Uterus (tissue), 4 donors: ENCODE data around the gene KATNIP. TPM values are rescaled to one million over a fixed set of nuclear protein-coding genes. Genes with fewer than 3 reads are reported as not detected.

ENCODE experiments used
- DNase-seq, 2 donors: peaks; one replicate each; pipeline ENCODE4 v3.0.0-alpha.2; 2019 to 2020
- H3K27ac ChIP-seq, 2 donors: fragments of 200-600 bp; sonication (generic); 1 replicate in 1 of 2; 2 replicates in 1 of 2; pipeline ENCODE4 v1.5.1; 2016 to 2018
- H3K27me3 ChIP-seq, 2 donors: fragments of 200-600 bp; sonication (generic); one replicate each; pipeline ENCODE4 v1.5.1; 2018 to 2019; ENCODE audit warnings: control low read depth in 1 of 2
- H3K36me3 ChIP-seq, 2 donors: fragments of 200-600 bp; sonication (generic); one replicate each; pipeline ENCODE4 v1.5.1; 2019; ENCODE audit warnings: control low read depth in 1 of 2
- H3K4me1 ChIP-seq, 2 donors: fragments of 200-600 bp; sonication (generic); one replicate each; pipeline ENCODE4 v1.5.1; 2018 to 2019; ENCODE audit warnings: control low read depth in 1 of 2
- H3K4me3 ChIP-seq, 2 donors: fragments of 200-600 bp; sonication (generic); 1 replicate in 1 of 2; 2 replicates in 1 of 2; pipeline ENCODE4 v1.5.1; 2018 to 2019; ENCODE audit warnings: mild to moderate bottlenecking in 1 of 2
- H3K9me3 ChIP-seq, 2 donors: fragments of 200-600 bp; sonication (generic); one replicate each; pipeline ENCODE4 v1.5.1; 2019; ENCODE audit warnings: control low read depth in 1 of 2
- POLR2A ChIP-seq, 2 donors: fragments of 450-650 bp; IDR thresholded peaks; one replicate each; pipeline ENCODE4 v1.6.1; 2016; ENCODE audit warnings: antibody characterized with exemption in 2 of 2, mild to moderate bottlenecking in 1 of 2, moderate library complexity in 1 of 2
- intact Hi-C: fragments of 100-400 bp; cut with DNase I; formaldehyde crosslinking; loops from one replicate; pipeline ENCODE4 v1.15.1; 2023; ENCODE audit warnings: low total_unique reads
- total RNA-seq, 4 donors: library from RNA; depleted of rRNA in 3 of 4; stranded (reverse); fragments of >200 nt in 3 of 4; gene quantifications; one replicate each; pipeline versions ENCODE4 v1.1.0 to v1.2.4, GENCODE V29; 2014 to 2023
- TF ChIP-seq, protein P1 (sequence below), 4 experiments: fragments of 200-600 bp in 2 of 4; fragments of 450-650 bp in 2 of 4; sonication (generic) in 2 of 4; IDR thresholded peaks; one replicate each; pipeline ENCODE4 v1.5.1; 2016 to 2019; ENCODE audit warnings: antibody characterized with exemption in 4 of 4, mild to moderate bottlenecking in 2 of 4, moderate library complexity in 1 of 4
- donor health status: DM: yes; HTN: yes; CAD: no.

The KATNIP gene
- total RNA-seq, 4 donors from 2014 or later: 12.1 to 42.6 (median 23.7) TPM

- no peak overlapping the region for H3K27ac ChIP-seq
- no peaks in the 10 kb centered on the region for H3K27me3 ChIP-seq
- no peaks in the 10 kb centered on the region for H3K36me3 ChIP-seq
- H3K9me3 ChIP-seq: peaks cover 0 to 4% of the 10 kb centered on the region in 2 donors
- H3K4me3 ChIP-seq: no peak overlapping the region
- H3K4me1 ChIP-seq: no peaks in the 10 kb centered on the region
- TF ChIP-seq, protein P1, sequence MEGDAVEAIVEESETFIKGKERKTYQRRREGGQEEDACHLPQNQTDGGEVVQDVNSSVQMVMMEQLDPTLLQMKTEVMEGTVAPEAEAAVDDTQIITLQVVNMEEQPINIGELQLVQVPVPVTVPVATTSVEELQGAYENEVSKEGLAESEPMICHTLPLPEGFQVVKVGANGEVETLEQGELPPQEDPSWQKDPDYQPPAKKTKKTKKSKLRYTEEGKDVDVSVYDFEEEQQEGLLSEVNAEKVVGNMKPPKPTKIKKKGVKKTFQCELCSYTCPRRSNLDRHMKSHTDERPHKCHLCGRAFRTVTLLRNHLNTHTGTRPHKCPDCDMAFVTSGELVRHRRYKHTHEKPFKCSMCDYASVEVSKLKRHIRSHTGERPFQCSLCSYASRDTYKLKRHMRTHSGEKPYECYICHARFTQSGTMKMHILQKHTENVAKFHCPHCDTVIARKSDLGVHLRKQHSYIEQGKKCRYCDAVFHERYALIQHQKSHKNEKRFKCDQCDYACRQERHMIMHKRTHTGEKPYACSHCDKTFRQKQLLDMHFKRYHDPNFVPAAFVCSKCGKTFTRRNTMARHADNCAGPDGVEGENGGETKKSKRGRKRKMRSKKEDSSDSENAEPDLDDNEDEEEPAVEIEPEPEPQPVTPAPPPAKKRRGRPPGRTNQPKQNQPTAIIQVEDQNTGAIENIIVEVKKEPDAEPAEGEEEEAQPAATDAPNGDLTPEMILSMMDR (IDR thresholded peaks at IDR 0.05): no peak
- TF ChIP-seq POLR2A (IDR thresholded peaks at IDR 0.05): no peak
- intact Hi-C loops: no loop called here
- no peak for DNase-seq
Measured at GRCh38 chr16:27586711-27587110, 36.8 kb downstream of the KATNIP start.

GRCh38 chr16:27588057-27588456 lies 38.1 kb downstream of the KATNIP start:
- intact Hi-C loops: no loop called here
- no peak for DNase-seq

DNA sequence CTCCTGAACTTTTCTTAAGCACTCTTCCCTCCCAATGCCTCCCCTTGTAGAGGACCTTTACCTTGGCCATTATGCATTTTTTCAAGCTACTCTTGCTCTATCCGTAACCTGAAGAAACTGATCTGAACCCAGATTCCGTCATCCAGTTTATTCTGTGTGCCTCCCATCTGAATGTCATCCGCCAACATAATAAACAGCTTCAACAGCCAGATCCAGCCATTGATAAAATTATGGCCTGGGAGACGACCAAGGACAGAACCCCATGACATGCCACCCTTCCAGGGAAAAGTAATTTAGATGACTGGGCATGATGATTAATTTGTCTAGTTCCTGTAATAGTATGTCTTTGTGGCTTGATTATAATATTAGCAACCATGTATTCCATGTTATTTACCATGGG lies 41.9 kb downstream of the KATNIP start:
- Histone ChIP-seq H3K27me3 (no peaks in the 10 kb centered on the region), H3K36me3 (no peaks in the 10 kb centered on the region), H3K9me3 (peaks cover 0 to 4% of the 10 kb centered on the region in 2 donors), H3K4me1 (no peaks in the 10 kb centered on the region), H3K4me3 (no peak overlapping the region), H3K27ac (no peak overlapping the region)
- intact Hi-C loops: no loop called here
- TF ChIP-seq, protein P1 (IDR thresholded peaks at IDR 0.05): no peak
- no peak for TF ChIP-seq POLR2A (IDR thresholded peaks at IDR 0.05)
- DNase-seq: no peak

More at GRCh38 chr16:27588057-27588456, 38.1 kb downstream of the KATNIP start:
- no peak for TF ChIP-seq POLR2A (IDR thresholded peaks at IDR 0.05)
- TF ChIP-seq, protein P1 (IDR thresholded peaks at IDR 0.05): no peak
- H3K27ac ChIP-seq: no peak overlapping the region
- peaks cover 0 to 4% of the 10 kb centered on the region in 2 donors for H3K9me3 ChIP-seq
- H3K4me1 ChIP-seq: no peaks in the 10 kb centered on the region
- H3K36me3 ChIP-seq: no peaks in the 10 kb centered on the region
- no peak overlapping the region for H3K4me3 ChIP-seq
- H3K27me3 ChIP-seq: no peaks in the 10 kb centered on the region

DNA sequence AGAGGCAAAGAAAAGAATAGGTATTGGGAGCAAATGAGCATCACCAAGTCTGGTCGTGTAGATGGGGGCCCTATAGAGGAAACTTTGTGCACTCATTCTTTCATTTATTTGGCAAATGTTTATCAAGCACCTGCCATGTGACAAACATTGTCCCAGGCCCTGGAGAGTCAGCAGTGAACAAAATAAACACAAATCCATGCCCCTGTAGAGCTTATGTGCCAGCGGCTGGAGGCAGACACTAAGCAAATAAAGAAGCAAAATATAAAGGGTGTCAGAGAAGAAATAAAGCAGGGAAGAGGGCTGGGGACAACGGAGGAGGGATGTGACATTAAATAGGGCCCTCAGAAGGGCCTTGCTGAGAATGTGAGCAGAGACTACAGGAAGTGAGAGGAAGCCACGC lies 45.5 kb downstream of the KATNIP start:
- H3K36me3 ChIP-seq: no peaks in the 10 kb centered on the region
- intact Hi-C loops: no loop called here
- DNase-seq: no peak

DNA sequence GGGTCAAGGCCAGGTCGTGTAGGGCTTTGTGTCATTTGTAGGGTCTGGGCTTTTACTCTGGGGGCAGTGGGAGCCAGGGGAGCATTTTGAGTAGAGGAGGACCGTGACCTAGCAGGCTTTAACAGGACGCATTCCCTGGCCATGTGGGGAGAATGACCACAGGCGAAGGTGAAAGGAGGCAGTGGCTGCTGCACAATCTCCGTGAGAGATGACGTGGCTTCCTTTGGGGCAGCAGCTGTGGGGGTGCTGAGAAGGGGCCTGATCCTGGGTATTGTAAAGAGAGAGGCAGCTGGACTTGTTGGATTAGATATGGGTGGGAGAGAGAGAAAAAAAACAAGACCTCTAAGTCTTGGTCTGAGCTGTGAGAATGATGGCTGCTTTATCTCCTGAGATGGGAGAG lies 46.0 kb downstream of the KATNIP start:
- TF ChIP-seq, protein P1 (IDR thresholded peaks at IDR 0.05): no peak
- TF ChIP-seq POLR2A (IDR thresholded peaks at IDR 0.05): no peak
- Histone ChIP-seq H3K9me3 (no peaks in the 10 kb centered on the region), H3K27ac (no peak overlapping the region), H3K36me3 (no peaks in the 10 kb centered on the region), H3K4me1 (no peaks in the 10 kb centered on the region), H3K4me3 (no peak overlapping the region), H3K27me3 (no peaks in the 10 kb centered on the region)
- intact Hi-C loops: no loop called here
- no peak for DNase-seq

More for the DNA sequence above, 45.5 kb downstream of the KATNIP start:
- TF ChIP-seq, protein P1 (IDR thresholded peaks at IDR 0.05): no peak
- TF ChIP-seq POLR2A (IDR thresholded peaks at IDR 0.05): no peak
- H3K4me3 ChIP-seq: no peak overlapping the region
- no peaks in the 10 kb centered on the region for H3K27me3 ChIP-seq
- no peaks in the 10 kb centered on the region for H3K4me1 ChIP-seq
- no peaks in the 10 kb centered on the region for H3K9me3 ChIP-seq
- no peak overlapping the region for H3K27ac ChIP-seq
